Liver (tissue), 9 donors: Measurements from ENCODE around the gene GNG14. TPM values are rescaled to one million over a fixed set of nuclear protein-coding genes. Genes with fewer than 3 reads are reported as not detected.
A peak's percentile ranks its signal among the peaks of the same experiment; 100 is the strongest.

ENCODE experiments used
- DNase-seq: peaks from one replicate; pipeline ENCODE4 v3.0.0-alpha.2; 2017; ENCODE audit warnings: low spot score
- H3K27ac ChIP-seq, 2 donors: one replicate each; pipeline ENCODE4 v1.7.0; 2013; ENCODE audit warnings: inconsistent platforms in 2 of 2, low read length in 2 of 2, control low read depth in 1 of 2, low read depth in 1 of 2, mild to moderate bottlenecking in 1 of 2
- H3K27me3 ChIP-seq, 4 donors: one replicate each; pipeline versions ENCODE4 v1.6.1 to v1.7.0; 2013; ENCODE audit warnings: low read length in 3 of 4, inconsistent platforms in 1 of 4, mild to moderate bottlenecking in 1 of 4, moderate library complexity in 1 of 4; ENCODE audit not compliant: control insufficient read depth in 4 of 4, insufficient read depth in 4 of 4
- H3K36me3 ChIP-seq, 4 donors: one replicate each; pipeline versions ENCODE4 v1.6.1 to v1.7.0; 2013; ENCODE audit warnings: low read length in 3 of 4, mild to moderate bottlenecking in 3 of 4, low read depth in 1 of 4, moderate library complexity in 1 of 4; ENCODE audit not compliant: control insufficient read depth in 4 of 4, insufficient read depth in 3 of 4
- H3K4me1 ChIP-seq, 4 donors: one replicate each; pipeline versions ENCODE4 v1.6.1 to v1.7.0; 2013; ENCODE audit warnings: low read length in 3 of 4, mild to moderate bottlenecking in 3 of 4, moderate library complexity in 1 of 4; ENCODE audit not compliant: control insufficient read depth in 4 of 4, insufficient read depth in 4 of 4
- H3K4me3 ChIP-seq, 3 donors: one replicate each; pipeline versions ENCODE4 v1.6.1 to v1.7.0; 2013; ENCODE audit warnings: low read length in 3 of 3, control low read depth in 1 of 3, low read depth in 1 of 3, mild to moderate bottlenecking in 1 of 3
- H3K9ac ChIP-seq, 2 donors: one replicate each; pipeline ENCODE4 v1.7.0; 2013; ENCODE audit warnings: low read length in 2 of 2, mild to moderate bottlenecking in 2 of 2, moderate library complexity in 2 of 2, control low read depth in 1 of 2, low read depth in 1 of 2
- H3K9me3 ChIP-seq, 4 donors: one replicate each; pipeline versions ENCODE4 v1.6.1 to v1.7.0; 2013; ENCODE audit warnings: low read length in 3 of 4; ENCODE audit not compliant: control insufficient read depth in 4 of 4
- EGR1 ChIP-seq, 2 donors: IDR thresholded peaks; 2 replicates each; pipeline ENCODE4 v1.6.1; 2016 to 2018; ENCODE audit warnings: antibody characterized with exemption in 2 of 2, low read depth in 2 of 2
- FOXA1 ChIP-seq: IDR thresholded peaks from 2 replicates; pipeline ENCODE4 v1.6.1; 2016; ENCODE audit warnings: antibody characterized with exemption
- FOXA2 ChIP-seq: IDR thresholded peaks from 2 replicates; pipeline ENCODE4 v1.6.1; 2016; ENCODE audit warnings: antibody characterized with exemption
- HNF4G ChIP-seq: IDR thresholded peaks from 2 replicates; pipeline ENCODE4 v1.6.1; 2016; ENCODE audit warnings: antibody characterized with exemption
- JUND ChIP-seq, 2 donors: IDR thresholded peaks; 2 replicates each; pipeline ENCODE4 v1.6.1; 2016; ENCODE audit warnings: antibody characterized with exemption in 2 of 2
- NR2F2 ChIP-seq: IDR thresholded peaks from 2 replicates; pipeline ENCODE4 v1.6.1; 2016; ENCODE audit warnings: antibody characterized with exemption
- RAD21 ChIP-seq, 2 donors: IDR thresholded peaks; 2 replicates each; pipeline ENCODE4 v1.6.1; 2016; ENCODE audit warnings: antibody characterized with exemption in 2 of 2, mild to moderate bottlenecking in 2 of 2
- RXRA ChIP-seq, 2 donors: IDR thresholded peaks; 2 replicates each; pipeline ENCODE4 v1.6.1; 2017 to 2018; ENCODE audit warnings: antibody characterized with exemption in 2 of 2, mild to moderate bottlenecking in 1 of 2
- SP1 ChIP-seq: IDR thresholded peaks from 2 replicates; pipeline ENCODE4 v1.6.1; 2018; ENCODE audit warnings: antibody characterized with exemption, mild to moderate bottlenecking
- TAF1 ChIP-seq: conservative IDR thresholded peaks from 2 replicates; pipeline ENCODE4 v1.6.1; 2016; ENCODE audit warnings: antibody characterized with exemption, mild to moderate bottlenecking
- WGBS: extraction: QIAGEN DNeasy Blood & Tissue Kit; methylation state at CpG from one replicate; pipeline ENCODE4 v1.1.7; 2013; 5-methylcytosine and 5-hydroxymethylcytosine counted together
- polyA plus RNA-seq, 2 donors: library from polyadenylated mRNA; stranded (reverse) in 1 of 2; unstranded in 1 of 2; fragments of 200-250 nt in 1 of 2; fragments of >200 nt in 1 of 2; fragmentation: Nextera tagmentation in 1 of 2; extraction: Ambion mirVana in 1 of 2; gene quantifications; one replicate each; pipeline versions ENCODE4 v1.2.1 to v1.2.3, GENCODE V29; 2013 to 2015
- total RNA-seq, 2 donors: library from RNA; depleted of rRNA; stranded (reverse); fragments of >200 nt; gene quantifications; one replicate each; pipeline ENCODE4 v1.2.3, GENCODE V29; 2014
- TF ChIP-seq, protein P1 (sequence below): IDR thresholded peaks from 2 replicates; pipeline ENCODE4 v1.6.1; 2016; ENCODE audit warnings: antibody characterized with exemption
- TF ChIP-seq, protein P2 (sequence below): IDR thresholded peaks from 2 replicates; pipeline ENCODE4 v1.6.1; 2016; ENCODE audit warnings: antibody characterized with exemption
- TF ChIP-seq, protein P3 (sequence below): fragments of 150-350 bp; IDR thresholded peaks from 2 replicates; pipeline ENCODE4 v1.5.1; 2017; ENCODE audit warnings: improper control_type of control experiment, low read depth, low read length; ENCODE audit not compliant: missing input control
- TF ChIP-seq, protein P4 (sequence below): IDR thresholded peaks from 2 replicates; pipeline ENCODE4 v1.6.1; 2016; ENCODE audit warnings: antibody characterized with exemption
- TF ChIP-seq, protein P5 (sequence below): IDR thresholded peaks from 2 replicates; pipeline ENCODE4 v1.6.1; 2016; ENCODE audit warnings: antibody characterized with exemption, mild to moderate bottlenecking
- donor health status: healthy.
- donor health status: healthy.
- donor health status: healthy.
- donor health status: healthy.
- donor health status: healthy.

The GNG14 gene
- total and polyA plus RNA-seq, 4 donors = not detected

DNA sequence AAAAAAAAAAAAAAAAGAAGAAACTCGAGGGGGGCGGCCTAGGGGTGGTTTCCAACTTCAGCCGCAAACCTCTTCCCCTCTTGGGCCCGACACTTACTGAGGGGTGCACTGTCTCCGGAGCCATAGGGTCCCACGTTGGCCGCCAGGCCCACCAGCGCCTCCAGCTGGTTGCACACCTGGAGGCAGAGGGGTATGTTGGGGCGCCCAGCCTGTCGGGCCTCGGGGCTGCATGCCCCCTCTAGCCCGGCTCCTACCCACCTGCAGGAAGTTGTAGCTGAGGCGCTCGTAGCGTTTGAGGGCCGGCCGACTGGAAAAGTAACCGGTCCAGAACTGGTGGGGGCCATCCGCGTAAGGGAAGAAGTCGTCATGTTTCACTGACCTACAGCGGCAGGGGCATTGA lies 29.8 kb upstream of the GNG14 start:
- Histone ChIP-seq H3K27me3 (no peaks in the 10 kb centered on the region), H3K36me3 (peaks cover 7 to 34% (median 13%) of the 10 kb centered on the region in 4 donors), H3K4me1 (no peaks in the 10 kb centered on the region), H3K27ac (no peak overlapping the region), H3K9ac (no peak overlapping the region), H3K9me3 (no peaks in the 10 kb centered on the region), H3K4me3 (no peak overlapping the region)
- no peak for TF ChIP-seq FOXA2
- no peak for TF ChIP-seq FOXA1
- no peak for TF ChIP-seq RXRA (IDR thresholded peaks at IDR 0.05)
- no peak for TF ChIP-seq TAF1
- TF ChIP-seq, protein P1, sequence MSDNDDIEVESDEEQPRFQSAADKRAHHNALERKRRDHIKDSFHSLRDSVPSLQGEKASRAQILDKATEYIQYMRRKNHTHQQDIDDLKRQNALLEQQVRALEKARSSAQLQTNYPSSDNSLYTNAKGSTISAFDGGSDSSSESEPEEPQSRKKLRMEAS = no peak
- DNase-seq = no peak
- WGBS = 98% methylated on average over 22 of the region's 22 CpGs

DNA sequence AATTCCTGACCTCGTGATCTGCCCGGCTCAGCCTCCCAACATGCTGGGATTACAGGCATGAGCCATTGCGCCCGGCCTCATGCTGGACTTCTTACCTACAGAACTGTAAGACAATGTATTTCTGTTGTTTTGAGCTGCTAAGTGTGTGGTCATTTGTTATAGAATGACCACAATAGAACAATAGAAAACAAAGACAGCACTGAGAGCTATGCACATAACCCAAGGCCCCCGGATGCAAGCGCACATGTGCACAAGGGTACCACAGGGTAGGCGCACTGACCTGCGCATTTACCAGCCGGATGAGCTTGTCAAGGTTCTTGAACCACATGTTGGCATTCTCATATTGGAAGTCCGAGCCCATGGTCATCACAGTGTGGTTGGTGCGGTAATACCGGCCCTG lies 26.8 kb upstream of the GNG14 start:
- no peak overlapping the region for H3K9ac ChIP-seq
- peaks cover 1 to 7% (median 4%) of the 10 kb centered on the region in 4 donors for H3K4me1 ChIP-seq
- DNase-seq = no peak
- TF ChIP-seq JUND (IDR thresholded peaks at IDR 0.05) (no peak), EGR1 (IDR thresholded peaks at IDR 0.05; ENCODE audit: low read depth in 2 of 2) (no peak), RAD21 (IDR thresholded peaks at IDR 0.05) (no peak), TAF1 (no peak)
- TF ChIP-seq, protein P2, sequence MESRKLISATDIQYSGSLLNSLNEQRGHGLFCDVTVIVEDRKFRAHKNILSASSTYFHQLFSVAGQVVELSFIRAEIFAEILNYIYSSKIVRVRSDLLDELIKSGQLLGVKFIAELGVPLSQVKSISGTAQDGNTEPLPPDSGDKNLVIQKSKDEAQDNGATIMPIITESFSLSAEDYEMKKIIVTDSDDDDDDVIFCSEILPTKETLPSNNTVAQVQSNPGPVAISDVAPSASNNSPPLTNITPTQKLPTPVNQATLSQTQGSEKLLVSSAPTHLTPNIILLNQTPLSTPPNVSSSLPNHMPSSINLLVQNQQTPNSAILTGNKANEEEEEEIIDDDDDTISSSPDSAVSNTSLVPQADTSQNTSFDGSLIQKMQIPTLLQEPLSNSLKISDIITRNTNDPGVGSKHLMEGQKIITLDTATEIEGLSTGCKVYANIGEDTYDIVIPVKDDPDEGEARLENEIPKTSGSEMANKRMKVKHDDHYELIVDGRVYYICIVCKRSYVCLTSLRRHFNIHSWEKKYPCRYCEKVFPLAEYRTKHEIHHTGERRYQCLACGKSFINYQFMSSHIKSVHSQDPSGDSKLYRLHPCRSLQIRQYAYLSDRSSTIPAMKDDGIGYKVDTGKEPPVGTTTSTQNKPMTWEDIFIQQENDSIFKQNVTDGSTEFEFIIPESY = no peak
- WGBS = 97% methylated on average over 12 of the region's 12 CpGs
- no peaks in the 10 kb centered on the region for H3K9me3 ChIP-seq
- H3K4me3 ChIP-seq = no peak overlapping the region
- H3K27ac ChIP-seq = no peak overlapping the region
- no peaks in the 10 kb centered on the region for H3K27me3 ChIP-seq
- H3K36me3 ChIP-seq = peaks cover 6 to 35% (median 13%) of the 10 kb centered on the region in 4 donors

DNA sequence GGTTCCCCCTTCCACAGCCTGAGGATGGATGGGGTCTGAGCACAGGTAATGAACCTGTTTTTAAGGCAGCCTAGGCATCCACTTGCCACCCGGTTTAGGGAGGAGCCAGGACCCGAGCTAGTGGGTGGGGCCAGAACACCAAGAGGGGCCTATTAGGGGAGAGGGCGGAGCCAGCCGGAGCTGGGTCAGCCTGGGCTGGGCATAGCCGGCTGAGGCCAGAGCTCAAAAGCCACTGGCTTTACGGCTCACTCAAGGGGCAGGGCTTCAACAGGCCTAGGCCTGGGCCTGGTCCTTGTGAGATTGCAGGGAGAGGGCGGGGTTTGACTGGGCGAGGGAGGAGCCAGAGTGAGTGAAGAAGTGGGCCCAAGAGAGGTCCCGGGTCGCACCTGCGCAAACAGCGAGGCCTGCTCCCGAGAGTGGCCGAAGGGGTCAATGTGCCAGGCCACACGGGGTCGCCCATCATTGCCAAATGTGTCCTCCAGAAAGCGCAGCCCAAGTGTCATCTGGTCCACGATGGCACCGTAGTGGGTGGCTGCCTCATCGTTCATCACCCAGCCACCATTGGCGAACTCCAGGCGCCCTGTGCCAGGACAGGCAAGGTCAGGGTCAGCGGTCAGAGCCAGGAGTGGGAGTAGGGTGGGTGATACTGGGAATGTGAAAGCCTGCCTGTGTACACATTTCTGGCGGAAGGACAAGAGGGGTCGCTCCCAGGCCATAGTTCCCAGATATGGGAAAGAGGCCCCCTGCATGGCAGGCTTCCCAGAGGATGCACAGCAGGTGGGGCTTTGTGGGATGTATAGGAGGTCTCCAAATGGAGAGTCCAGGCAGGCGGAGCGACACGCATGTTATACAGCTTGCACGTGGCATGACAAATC lies 23.2 kb upstream of the GNG14 start:
- Histone ChIP-seq H3K4me1 (peaks cover 11 to 35% (median 30%) of the 10 kb centered on the region in 4 donors), H3K4me3 (no peak overlapping the region), H3K9ac (no peak overlapping the region), H3K27me3 (no peaks in the 10 kb centered on the region), H3K27ac (no peak overlapping the region), H3K36me3 (peaks cover 0 to 24% (median 11%) of the 10 kb centered on the region in 4 donors), H3K9me3 (no peaks in the 10 kb centered on the region)
- peak; percentile 77 for DNase-seq
- TF ChIP-seq, protein P3, sequence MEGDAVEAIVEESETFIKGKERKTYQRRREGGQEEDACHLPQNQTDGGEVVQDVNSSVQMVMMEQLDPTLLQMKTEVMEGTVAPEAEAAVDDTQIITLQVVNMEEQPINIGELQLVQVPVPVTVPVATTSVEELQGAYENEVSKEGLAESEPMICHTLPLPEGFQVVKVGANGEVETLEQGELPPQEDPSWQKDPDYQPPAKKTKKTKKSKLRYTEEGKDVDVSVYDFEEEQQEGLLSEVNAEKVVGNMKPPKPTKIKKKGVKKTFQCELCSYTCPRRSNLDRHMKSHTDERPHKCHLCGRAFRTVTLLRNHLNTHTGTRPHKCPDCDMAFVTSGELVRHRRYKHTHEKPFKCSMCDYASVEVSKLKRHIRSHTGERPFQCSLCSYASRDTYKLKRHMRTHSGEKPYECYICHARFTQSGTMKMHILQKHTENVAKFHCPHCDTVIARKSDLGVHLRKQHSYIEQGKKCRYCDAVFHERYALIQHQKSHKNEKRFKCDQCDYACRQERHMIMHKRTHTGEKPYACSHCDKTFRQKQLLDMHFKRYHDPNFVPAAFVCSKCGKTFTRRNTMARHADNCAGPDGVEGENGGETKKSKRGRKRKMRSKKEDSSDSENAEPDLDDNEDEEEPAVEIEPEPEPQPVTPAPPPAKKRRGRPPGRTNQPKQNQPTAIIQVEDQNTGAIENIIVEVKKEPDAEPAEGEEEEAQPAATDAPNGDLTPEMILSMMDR = no peak
- no peak for TF ChIP-seq FOXA2
- TF ChIP-seq, protein P4, sequence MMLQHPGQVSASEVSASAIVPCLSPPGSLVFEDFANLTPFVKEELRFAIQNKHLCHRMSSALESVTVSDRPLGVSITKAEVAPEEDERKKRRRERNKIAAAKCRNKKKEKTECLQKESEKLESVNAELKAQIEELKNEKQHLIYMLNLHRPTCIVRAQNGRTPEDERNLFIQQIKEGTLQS = no peak
- TF ChIP-seq, protein P5, sequence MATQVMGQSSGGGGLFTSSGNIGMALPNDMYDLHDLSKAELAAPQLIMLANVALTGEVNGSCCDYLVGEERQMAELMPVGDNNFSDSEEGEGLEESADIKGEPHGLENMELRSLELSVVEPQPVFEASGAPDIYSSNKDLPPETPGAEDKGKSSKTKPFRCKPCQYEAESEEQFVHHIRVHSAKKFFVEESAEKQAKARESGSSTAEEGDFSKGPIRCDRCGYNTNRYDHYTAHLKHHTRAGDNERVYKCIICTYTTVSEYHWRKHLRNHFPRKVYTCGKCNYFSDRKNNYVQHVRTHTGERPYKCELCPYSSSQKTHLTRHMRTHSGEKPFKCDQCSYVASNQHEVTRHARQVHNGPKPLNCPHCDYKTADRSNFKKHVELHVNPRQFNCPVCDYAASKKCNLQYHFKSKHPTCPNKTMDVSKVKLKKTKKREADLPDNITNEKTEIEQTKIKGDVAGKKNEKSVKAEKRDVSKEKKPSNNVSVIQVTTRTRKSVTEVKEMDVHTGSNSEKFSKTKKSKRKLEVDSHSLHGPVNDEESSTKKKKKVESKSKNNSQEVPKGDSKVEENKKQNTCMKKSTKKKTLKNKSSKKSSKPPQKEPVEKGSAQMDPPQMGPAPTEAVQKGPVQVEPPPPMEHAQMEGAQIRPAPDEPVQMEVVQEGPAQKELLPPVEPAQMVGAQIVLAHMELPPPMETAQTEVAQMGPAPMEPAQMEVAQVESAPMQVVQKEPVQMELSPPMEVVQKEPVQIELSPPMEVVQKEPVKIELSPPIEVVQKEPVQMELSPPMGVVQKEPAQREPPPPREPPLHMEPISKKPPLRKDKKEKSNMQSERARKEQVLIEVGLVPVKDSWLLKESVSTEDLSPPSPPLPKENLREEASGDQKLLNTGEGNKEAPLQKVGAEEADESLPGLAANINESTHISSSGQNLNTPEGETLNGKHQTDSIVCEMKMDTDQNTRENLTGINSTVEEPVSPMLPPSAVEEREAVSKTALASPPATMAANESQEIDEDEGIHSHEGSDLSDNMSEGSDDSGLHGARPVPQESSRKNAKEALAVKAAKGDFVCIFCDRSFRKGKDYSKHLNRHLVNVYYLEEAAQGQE = no peak
- TF ChIP-seq TAF1 = no peak
- TF ChIP-seq HNF4G = no peak
- TF ChIP-seq, protein P2 = no peak
- TF ChIP-seq SP1 = no peak
- TF ChIP-seq JUND (IDR thresholded peaks at IDR 0.05) = no peak
- no peak for TF ChIP-seq NR2F2
- TF ChIP-seq, protein P1 = no peak
- no peak for TF ChIP-seq EGR1 (IDR thresholded peaks at IDR 0.05; ENCODE audit: low read depth in 2 of 2)
- TF ChIP-seq FOXA1 = no peak
- 88% methylated on average over 29 of the region's 29 CpGs for WGBS
